Measurements from ENCODE around the gene PSMD11.

PSMD11 gene

GRCh38 chr17:32477220-32477619 is 32.9 kb downstream of the PSMD11 start:
- no peaks in the 10 kb centered on the region for H3K27me3 Mint-ChIP-seq
- no peaks in the 10 kb centered on the region for H3K9me3 Mint-ChIP-seq
- no peak for ATAC-seq (replicated peaks)
- peaks cover 0 to 3% of the 10 kb centered on the region in 2 donors for H3K4me1 Mint-ChIP-seq (ENCODE audit: low read depth in 2 of 2)
- H3K27ac Mint-ChIP-seq: no peak overlapping the region
- DNase-seq: no peak
- H3K36me3 Mint-ChIP-seq (ENCODE audit: insufficient read depth): peaks cover 89% of the 10 kb centered on the region
- H3K4me3 Mint-ChIP-seq: no peak overlapping the region

- H3K27ac Mint-ChIP-seq: peak overlapping the region in 1 of 2 donors; percentile 6
- no peaks in the 10 kb centered on the region for H3K27me3 Mint-ChIP-seq
- ATAC-seq (replicated peaks): no peak
- peaks cover 88% of the 10 kb centered on the region for H3K36me3 Mint-ChIP-seq (ENCODE audit: insufficient read depth)
- no peaks in the 10 kb centered on the region for H3K9me3 Mint-ChIP-seq
- no peak for DNase-seq
- no peak overlapping the region for H3K4me3 Mint-ChIP-seq
- H3K4me1 Mint-ChIP-seq (ENCODE audit: low read depth in 2 of 2): peaks cover 2 to 5% of the 10 kb centered on the region in 2 donors
Measured at GRCh38 chr17:32479074-32479617, 34.8 kb downstream of the PSMD11 start.

GRCh38 chr17:32481193-32481592 is 36.9 kb downstream of the PSMD11 start:
- no peaks in the 10 kb centered on the region for H3K27me3 Mint-ChIP-seq
- no peak for DNase-seq
- peaks cover 72% of the 10 kb centered on the region for H3K36me3 Mint-ChIP-seq (ENCODE audit: insufficient read depth)
- no peak overlapping the region for H3K27ac Mint-ChIP-seq
- no peak for ATAC-seq (replicated peaks)
- no peak overlapping the region for H3K4me3 Mint-ChIP-seq
- peaks cover 2 to 8% of the 10 kb centered on the region in 2 donors for H3K4me1 Mint-ChIP-seq (ENCODE audit: low read depth in 2 of 2)
- H3K9me3 Mint-ChIP-seq: no peaks in the 10 kb centered on the region

GRCh38 chr17:32482568-32483320 is 38.4 kb downstream of the PSMD11 start:
- H3K27ac Mint-ChIP-seq: peak overlapping the region in 1 of 2 donors; percentile 86
- no peaks in the 10 kb centered on the region for H3K27me3 Mint-ChIP-seq

GRCh38 chr17:32483451-32484019 is 39.2 kb downstream of the PSMD11 start:
- Mint-ChIP-seq H3K27me3 (no peaks in the 10 kb centered on the region), H3K4me1 (ENCODE audit: low read depth in 2 of 2) (peaks cover 13 to 19% of the 10 kb centered on the region in 2 donors), H3K27ac (peak overlapping the region; percentile 79 to 86), H3K9me3 (no peaks in the 10 kb centered on the region), H3K4me3 (peak overlapping the region; percentile 18 to 30), H3K36me3 (ENCODE audit: insufficient read depth) (peaks cover 52% of the 10 kb centered on the region)
- DNase-seq (peak; percentile 25 to 45 (median 28)), ATAC-seq (replicated peaks) (peak; percentile 16)

More at GRCh38 chr17:32482568-32483320, 38.4 kb downstream of the PSMD11 start:
- no peak for ATAC-seq (replicated peaks)
- no peaks in the 10 kb centered on the region for H3K9me3 Mint-ChIP-seq
- peaks cover 57% of the 10 kb centered on the region for H3K36me3 Mint-ChIP-seq (ENCODE audit: insufficient read depth)
- no peak overlapping the region for H3K4me3 Mint-ChIP-seq
- DNase-seq: no peak
- peaks cover 5 to 12% of the 10 kb centered on the region in 2 donors for H3K4me1 Mint-ChIP-seq (ENCODE audit: low read depth in 2 of 2)

GRCh38 chr17:32484041-32484461 is 39.7 kb downstream of the PSMD11 start:
- peaks cover 50% of the 10 kb centered on the region for H3K36me3 Mint-ChIP-seq (ENCODE audit: insufficient read depth)
- DNase-seq: no peak
- H3K27me3 Mint-ChIP-seq: no peaks in the 10 kb centered on the region
- ATAC-seq (replicated peaks): no peak
- no peak overlapping the region for H3K4me3 Mint-ChIP-seq
- H3K9me3 Mint-ChIP-seq: no peaks in the 10 kb centered on the region
- peak overlapping the region; percentile 2 to 79 for H3K27ac Mint-ChIP-seq
- peaks cover 13 to 25% of the 10 kb centered on the region in 2 donors for H3K4me1 Mint-ChIP-seq (ENCODE audit: low read depth in 2 of 2)

GRCh38 chr17:32484628-32485027 is 40.3 kb downstream of the PSMD11 start:
- no peaks in the 10 kb centered on the region for H3K27me3 Mint-ChIP-seq
- peak overlapping the region in 1 of 2 donors; percentile 2 for H3K27ac Mint-ChIP-seq
- ATAC-seq (replicated peaks) (no peak), DNase-seq (no peak)
- peaks cover 44% of the 10 kb centered on the region for H3K36me3 Mint-ChIP-seq (ENCODE audit: insufficient read depth)
- H3K4me1 Mint-ChIP-seq (ENCODE audit: low read depth in 2 of 2): peaks cover 17 to 30% of the 10 kb centered on the region in 2 donors
- no peak overlapping the region for H3K4me3 Mint-ChIP-seq
- no peaks in the 10 kb centered on the region for H3K9me3 Mint-ChIP-seq

- no peaks in the 10 kb centered on the region for H3K9me3 Mint-ChIP-seq
- peaks cover 18 to 38% of the 10 kb centered on the region in 2 donors for H3K4me1 Mint-ChIP-seq (ENCODE audit: low read depth in 2 of 2)
- no peak for ATAC-seq (replicated peaks)
- peak overlapping the region; percentile 76 to 80 for H3K4me3 Mint-ChIP-seq
- no peak for DNase-seq
- H3K27me3 Mint-ChIP-seq: no peaks in the 10 kb centered on the region
- H3K36me3 Mint-ChIP-seq (ENCODE audit: insufficient read depth): peaks cover 36% of the 10 kb centered on the region
- peak overlapping the region; percentile 59 to 89 for H3K27ac Mint-ChIP-seq
Measured at GRCh38 chr17:32485261-32486110, 41.2 kb downstream of the PSMD11 start.

- Mint-ChIP-seq H3K4me1 (ENCODE audit: low read depth in 2 of 2) (peaks cover 18 to 45% of the 10 kb centered on the region in 2 donors), H3K4me3 (peak overlapping the region; percentile 76 to 80), H3K27ac (peak overlapping the region; percentile 59 to 89), H3K36me3 (ENCODE audit: insufficient read depth) (peaks cover 31% of the 10 kb centered on the region), H3K9me3 (no peaks in the 10 kb centered on the region), H3K27me3 (no peaks in the 10 kb centered on the region)
- DNase-seq: peak; percentile 55 to 68 (median 63)
- peak; percentile 82 for ATAC-seq (replicated peaks)
Measured at GRCh38 chr17:32486111-32486700, 41.9 kb downstream of the PSMD11 start.

- Mint-ChIP-seq H3K4me3 (peak within 1 kb of the TSS; percentile 77 to 80), H3K4me1 (ENCODE audit: low read depth in 2 of 2) (peaks cover 21 to 48% of the 10 kb centered on the region in 2 donors), H3K9me3 (no peaks in the 10 kb centered on the region), H3K27ac (peak within 1 kb of the TSS; percentile 59 to 89), H3K27me3 (no peaks in the 10 kb centered on the region), H3K36me3 (ENCODE audit: insufficient read depth) (peaks cover 24% of the 10 kb centered on the region)
- DNase-seq (peak; percentile 66 to 73 (median 71)), ATAC-seq (replicated peaks) (peak; percentile 75)
Measured at GRCh38 chr17:32486701-32487472, 42.6 kb downstream of the PSMD11 start, which contains the start of gene CDK5R1. TSS of gene CDK5R1 (plus strand) at chr17:32486993. CDS start at chr17:32487621, 628 bp downstream.

- DNase-seq (no peak), ATAC-seq (replicated peaks) (no peak)
- Mint-ChIP-seq H3K27me3 (no peaks in the 10 kb centered on the region), H3K4me3 (peak overlapping the region; percentile 74 to 77), H3K27ac (peak overlapping the region in 1 of 2 donors; percentile 23), H3K9me3 (no peaks in the 10 kb centered on the region), H3K4me1 (ENCODE audit: low read depth in 2 of 2) (peaks cover 27 to 55% of the 10 kb centered on the region in 2 donors), H3K36me3 (ENCODE audit: insufficient read depth) (peaks cover 21% of the 10 kb centered on the region)
Measured at GRCh38 chr17:32487473-32488176, 43.3 kb downstream of the PSMD11 start.

GRCh38 chr17:32488177-32488542 is 43.9 kb downstream of the PSMD11 start:
- H3K27ac Mint-ChIP-seq: peak overlapping the region in 1 of 2 donors; percentile 77
- H3K4me3 Mint-ChIP-seq: peak overlapping the region; percentile 74 to 77
- H3K9me3 Mint-ChIP-seq: no peaks in the 10 kb centered on the region
- peaks cover 17% of the 10 kb centered on the region for H3K36me3 Mint-ChIP-seq (ENCODE audit: insufficient read depth)
- ATAC-seq (replicated peaks) (no peak), DNase-seq (no peak)
- H3K27me3 Mint-ChIP-seq: no peaks in the 10 kb centered on the region
- peaks cover 32 to 61% of the 10 kb centered on the region in 2 donors for H3K4me1 Mint-ChIP-seq (ENCODE audit: low read depth in 2 of 2)
